HG03045 (cell line): Measurements from ENCODE around the gene SPANXA2.
"Not testable (repeated sequence)": the region's sequence is repeated elsewhere in the genome, so short reads cannot be mapped to it uniquely, and the experiment has no call there.

Experiments
- ATAC-seq: cut with Tn5 transposase; IDR thresholded peaks from one replicate; pipeline ENCODE4 v1.9.1; 2021; ENCODE audit warnings: mild to moderate bottlenecking, moderate library complexity; ENCODE audit not compliant: unreplicated experiment

The SPANXA2 gene

GRCh38 chrX:141589408-141589807 is at the start of gene SPANXA2:
Gene SPANXA2 (plus strand): TSS chrX:141589708. CDS start chrX:141589768, 60 bp downstream.
- not testable (repeated sequence) for ATAC-seq

GRCh38 chrX:141542551-141542950 is 47.0 kb upstream of the SPANXA2 start:
- ATAC-seq, result not testable (repeated sequence)

- ATAC-seq, result not testable (repeated sequence)
Measured at GRCh38 chrX:141584638-141585037, 4.9 kb upstream of the SPANXA2 start, which contains the start of gene SPANXA1. Gene SPANXA1 (minus strand): TSS chrX:141584738. CDS start chrX:141584678, 60 bp downstream.

GRCh38 chrX:141609111-141609510 is 19.6 kb downstream of the SPANXA2 start:
- ATAC-seq, result no peak

GRCh38 chrX:141619336-141619735 is 29.8 kb downstream of the SPANXA2 start:
- ATAC-seq, result no peak

GRCh38 chrX:141632124-141632523 is 42.6 kb downstream of the SPANXA2 start:
- no peak for ATAC-seq

GRCh38 chrX:141638550-141638949 is 49.0 kb downstream of the SPANXA2 start:
- no peak for ATAC-seq
